K562 (cell line): ENCODE results near the gene USP5. TPM values are rescaled to one million over a fixed set of nuclear protein-coding genes. Genes with fewer than 3 reads are reported as not detected.

ENCODE experiments used
- BCL6 ChIP-seq: fragments of 250-450 bp; sonication (Bioruptor Pico); IDR thresholded peaks from 2 replicates; pipeline ENCODE4 v1.4.0; 2020
- BHLHE40 ChIP-seq: IDR thresholded peaks from 2 replicates; pipeline ENCODE4 v1.6.1; 2011; ENCODE audit warnings: low read length, improper control_type of control experiment
- ILK ChIP-seq: fragments of 450-650 bp; IDR thresholded peaks from 2 replicates; pipeline ENCODE4 v1.6.1; 2016; ENCODE audit warnings: missing genetic modification characterization, low read depth, mild to moderate bottlenecking, missing compliant biosample characterization, moderate library complexity, borderline replicate concordance
- KAT8 ChIP-seq: fragments of 450-650 bp; IDR thresholded peaks from 2 replicates; pipeline ENCODE4 v1.6.1; 2016; ENCODE audit warnings: low read depth, mild to moderate bottlenecking
- LARP7 ChIP-seq: fragments of 450-650 bp; IDR thresholded peaks from 2 replicates; pipeline ENCODE4 v1.6.1; 2016
- MEF2A ChIP-seq: IDR thresholded peaks from 2 replicates; pipeline ENCODE4 v1.6.1; 2011; ENCODE audit warnings: low read depth, mild to moderate bottlenecking, low read length, moderate library complexity; ENCODE audit not compliant: control insufficient read depth
- NFIC ChIP-seq: fragments of 450-650 bp; IDR thresholded peaks from 2 replicates; pipeline ENCODE4 v1.6.1; 2017; ENCODE audit warnings: mild to moderate bottlenecking, inconsistent platforms
- NR3C1 ChIP-seq: sonication (generic); formaldehyde crosslinking; IDR thresholded peaks from 2 replicates; pipeline ENCODE4 v1.8.1; 2022; ENCODE audit warnings: missing genetic modification reagents
- PHB ChIP-seq: fragments of 250-450 bp; sonication (Bioruptor Pico); IDR thresholded peaks from 2 replicates; pipeline ENCODE4 v1.5.0; 2021
- POLR2G ChIP-seq: fragments of 200-400 bp; formaldehyde crosslinking; IDR thresholded peaks from 2 replicates; pipeline ENCODE4 v1.6.1; 2017; ENCODE audit warnings: low read depth, mild to moderate bottlenecking, antibody characterized with exemption, low read length, moderate library complexity
- RBFOX2 ChIP-seq: fragments of 200-400 bp; formaldehyde crosslinking; IDR thresholded peaks from 2 replicates; pipeline ENCODE4 v1.6.1; 2017; ENCODE audit warnings: low read depth, mild to moderate bottlenecking, low read length, moderate library complexity
- STAT5A ChIP-seq: IDR thresholded peaks from 2 replicates; pipeline ENCODE4 v1.6.1; 2012; ENCODE audit warnings: low read length, inconsistent platforms, borderline replicate concordance
- U2AF1 ChIP-seq: fragments of 200-400 bp; formaldehyde crosslinking; optimal IDR thresholded peaks from 2 replicates; pipeline ENCODE3; 2017; ENCODE audit warnings: mild to moderate bottlenecking, low read depth, low read length, moderate library complexity
- XRCC3 ChIP-seq: fragments of 450-650 bp; IDR thresholded peaks from 2 replicates; pipeline ENCODE4 v1.6.1; 2017; ENCODE audit warnings: mild to moderate bottlenecking, moderate library complexity
- ZNF41 ChIP-seq: fragments of 250-450 bp; sonication (Bioruptor Pico); conservative IDR thresholded peaks from 2 replicates; pipeline ENCODE4 v1.4.0; 2020; ENCODE audit warnings: mild to moderate bottlenecking
- ZNF561 ChIP-seq: fragments of 450-650 bp; formaldehyde crosslinking; conservative IDR thresholded peaks from 2 replicates; pipeline ENCODE4 v1.4.0; 2020; ENCODE audit warnings: mild to moderate bottlenecking, moderate library complexity
- ZNF57 ChIP-seq: fragments of 450-650 bp; formaldehyde crosslinking; IDR thresholded peaks from 2 replicates; pipeline ENCODE4 v1.4.0; 2020; ENCODE audit warnings: mild to moderate bottlenecking, moderate library complexity
- polyA plus RNA-seq, 8 experiments: library from polyadenylated mRNA; depleted of rRNA in 4 of 8; stranded (reverse) in 5 of 8; unstranded in 3 of 8; fragments of >200 nt; fragmentation: Nextera tagmentation in 2 of 8; fragmentation: Illumina TruSeq in 1 of 8; extraction: Ambion mirVana in 2 of 8; extraction: Trizol in 1 of 8; gene quantifications; 2 replicates each; pipeline versions ENCODE4 v1.2.1 to v1.2.3, GENCODE V29; 2011 to 2014; ENCODE audit warnings: inconsistent platforms in 1 of 8, missing spikeins in 1 of 8
- total RNA-seq, 7 experiments: library from RNA; depleted of rRNA in 6 of 7; stranded (reverse); fragments of >200 nt in 6 of 7; fragmentation: Illumina TruSeq in 2 of 7; extraction: Trizol in 2 of 7; gene quantifications; 2 replicates each; pipeline versions ENCODE4 v1.2.1 to v1.2.3, GENCODE V29; 2011 to 2021; ENCODE audit warnings: low replicate concordance in 1 of 7
- TF ChIP-seq, protein P1 (sequence below), 2 experiments: fragments of 200-800 bp in 1 of 2; sonication (Bioruptor generic) in 1 of 2; sonication (generic) in 1 of 2; formaldehyde crosslinking in 1 of 2; IDR thresholded peaks in 1 of 2; conservative IDR thresholded peaks in 1 of 2; 2 replicates each; pipeline versions ENCODE4 v1.5.0 to v1.6.1; 2016 to 2020; ENCODE audit warnings: missing compliant biosample characterization in 1 of 2, missing genetic modification characterization in 1 of 2, missing genetic modification reagents in 1 of 2
- TF ChIP-seq, protein P2 (sequence below): fragments of 200-800 bp; sonication (Bioruptor generic); IDR thresholded peaks from 2 replicates; pipeline ENCODE4 v1.6.1; 2017; ENCODE audit warnings: missing genetic modification characterization, missing compliant biosample characterization
- TF ChIP-seq, protein P3 (sequence below): fragments of 450-650 bp; IDR thresholded peaks from 2 replicates; pipeline ENCODE4 v1.7.1; 2018; ENCODE audit warnings: mild to moderate bottlenecking, low read depth; ENCODE audit not compliant: partially characterized antibody

The USP5 gene
- total and polyA plus RNA-seq, 9 of the 15 experiments (the other 6 are each of a cell fraction or from before 2014, with no cell fraction given): 1.4 to 107 (median 48.6) TPM

DNA sequence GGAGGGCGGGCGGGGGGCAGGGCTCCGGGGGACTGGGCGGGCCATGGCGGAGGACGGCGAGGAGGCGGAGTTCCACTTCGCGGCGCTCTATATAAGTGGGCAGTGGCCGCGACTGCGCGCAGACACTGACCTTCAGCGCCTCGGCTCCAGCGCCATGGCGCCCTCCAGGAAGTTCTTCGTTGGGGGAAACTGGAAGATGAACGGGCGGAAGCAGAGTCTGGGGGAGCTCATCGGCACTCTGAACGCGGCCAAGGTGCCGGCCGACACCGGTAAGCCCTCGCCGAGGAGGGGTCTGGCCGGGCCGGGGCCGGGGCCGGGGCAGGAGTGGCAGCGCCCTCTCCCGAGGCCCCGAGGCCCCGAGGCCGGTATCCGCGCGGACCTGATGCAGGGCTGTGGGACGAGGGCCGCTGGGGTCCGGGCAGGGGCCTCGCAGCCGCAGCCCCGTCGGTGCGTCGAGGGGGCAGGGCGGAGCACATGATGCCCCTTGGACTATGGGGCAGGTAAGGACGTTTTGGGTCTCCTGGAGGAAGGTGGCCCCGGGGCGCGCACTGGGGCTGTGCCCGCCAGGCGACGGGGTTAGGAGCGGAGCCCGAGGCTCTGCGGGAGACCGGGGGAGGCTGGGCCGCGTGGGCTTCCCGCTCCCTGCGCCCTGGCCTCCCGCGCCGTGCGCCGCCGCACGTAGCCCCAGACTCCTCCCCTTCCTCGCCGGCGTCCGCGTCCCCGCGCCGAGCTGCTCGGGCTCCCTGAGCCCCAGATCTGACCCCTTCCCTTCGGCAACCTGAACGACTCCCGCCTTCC is 15.7 kb downstream of the USP5 start, which contains the start of gene TPI1 (continued):
- TF ChIP-seq, protein P1, sequence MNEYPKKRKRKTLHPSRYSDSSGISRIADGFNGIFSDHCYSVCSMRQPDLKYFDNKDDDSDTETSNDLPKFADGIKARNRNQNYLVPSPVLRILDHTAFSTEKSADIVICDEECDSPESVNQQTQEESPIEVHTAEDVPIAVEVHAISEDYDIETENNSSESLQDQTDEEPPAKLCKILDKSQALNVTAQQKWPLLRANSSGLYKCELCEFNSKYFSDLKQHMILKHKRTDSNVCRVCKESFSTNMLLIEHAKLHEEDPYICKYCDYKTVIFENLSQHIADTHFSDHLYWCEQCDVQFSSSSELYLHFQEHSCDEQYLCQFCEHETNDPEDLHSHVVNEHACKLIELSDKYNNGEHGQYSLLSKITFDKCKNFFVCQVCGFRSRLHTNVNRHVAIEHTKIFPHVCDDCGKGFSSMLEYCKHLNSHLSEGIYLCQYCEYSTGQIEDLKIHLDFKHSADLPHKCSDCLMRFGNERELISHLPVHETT (CRISPR knock-in tag; conservative IDR thresholded peaks at IDR 0.05 in 1 of 2, IDR thresholded peaks at IDR 0.05 in 1 of 2): no peak; a peak in 1 of 4 replicates
- no peak for TF ChIP-seq STAT5A
- TF ChIP-seq MEF2A: no peak
- no peak for TF ChIP-seq LARP7
- TF ChIP-seq XRCC3: no peak
- no peak for TF ChIP-seq ZNF41 (CRISPR knock-in tag)
- TF ChIP-seq POLR2G: peak; percentile 94
- TF ChIP-seq ZNF57: no peak
- no peak for TF ChIP-seq BHLHE40
- TF ChIP-seq BCL6 (CRISPR knock-in tag): no peak
- TF ChIP-seq, protein P2, sequence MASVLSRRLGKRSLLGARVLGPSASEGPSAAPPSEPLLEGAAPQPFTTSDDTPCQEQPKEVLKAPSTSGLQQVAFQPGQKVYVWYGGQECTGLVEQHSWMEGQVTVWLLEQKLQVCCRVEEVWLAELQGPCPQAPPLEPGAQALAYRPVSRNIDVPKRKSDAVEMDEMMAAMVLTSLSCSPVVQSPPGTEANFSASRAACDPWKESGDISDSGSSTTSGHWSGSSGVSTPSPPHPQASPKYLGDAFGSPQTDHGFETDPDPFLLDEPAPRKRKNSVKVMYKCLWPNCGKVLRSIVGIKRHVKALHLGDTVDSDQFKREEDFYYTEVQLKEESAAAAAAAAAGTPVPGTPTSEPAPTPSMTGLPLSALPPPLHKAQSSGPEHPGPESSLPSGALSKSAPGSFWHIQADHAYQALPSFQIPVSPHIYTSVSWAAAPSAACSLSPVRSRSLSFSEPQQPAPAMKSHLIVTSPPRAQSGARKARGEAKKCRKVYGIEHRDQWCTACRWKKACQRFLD: no peak
- TF ChIP-seq, protein P3, sequence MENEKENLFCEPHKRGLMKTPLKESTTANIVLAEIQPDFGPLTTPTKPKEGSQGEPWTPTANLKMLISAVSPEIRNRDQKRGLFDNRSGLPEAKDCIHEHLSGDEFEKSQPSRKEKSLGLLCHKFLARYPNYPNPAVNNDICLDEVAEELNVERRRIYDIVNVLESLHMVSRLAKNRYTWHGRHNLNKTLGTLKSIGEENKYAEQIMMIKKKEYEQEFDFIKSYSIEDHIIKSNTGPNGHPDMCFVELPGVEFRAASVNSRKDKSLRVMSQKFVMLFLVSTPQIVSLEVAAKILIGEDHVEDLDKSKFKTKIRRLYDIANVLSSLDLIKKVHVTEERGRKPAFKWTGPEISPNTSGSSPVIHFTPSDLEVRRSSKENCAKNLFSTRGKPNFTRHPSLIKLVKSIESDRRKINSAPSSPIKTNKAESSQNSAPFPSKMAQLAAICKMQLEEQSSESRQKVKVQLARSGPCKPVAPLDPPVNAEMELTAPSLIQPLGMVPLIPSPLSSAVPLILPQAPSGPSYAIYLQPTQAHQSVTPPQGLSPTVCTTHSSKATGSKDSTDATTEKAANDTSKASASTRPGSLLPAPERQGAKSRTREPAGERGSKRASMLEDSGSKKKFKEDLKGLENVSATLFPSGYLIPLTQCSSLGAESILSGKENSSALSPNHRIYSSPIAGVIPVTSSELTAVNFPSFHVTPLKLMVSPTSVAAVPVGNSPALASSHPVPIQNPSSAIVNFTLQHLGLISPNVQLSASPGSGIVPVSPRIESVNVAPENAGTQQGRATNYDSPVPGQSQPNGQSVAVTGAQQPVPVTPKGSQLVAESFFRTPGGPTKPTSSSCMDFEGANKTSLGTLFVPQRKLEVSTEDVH: no peak
- peak; percentile 88 for TF ChIP-seq RBFOX2
- no peak for TF ChIP-seq NFIC
- TF ChIP-seq NR3C1 (CRISPR knock-in tag): peak; percentile 49; the same call in 1 of the 2 replicates
- TF ChIP-seq PHB (CRISPR knock-in tag): 0 out of 2 replicates have a peak, but pooled peaks have one; percentile 22
- no peak for TF ChIP-seq KAT8
- TF ChIP-seq U2AF1: no peak
- TF ChIP-seq ILK (tag): no peak
- TF ChIP-seq ZNF561: no peak
